ENCODE measurements around the gene SEMA5A.

- no peak for TF ChIP-seq GATA2 (IDR thresholded peaks at IDR 0.05; ENCODE audit: low read depth, low read length)
- no peak for TF ChIP-seq GATA3 (IDR thresholded peaks at IDR 0.05; ENCODE audit: low read depth, low read length)
These were observed 532.7 kb downstream of the SEMA5A start for GRCh38 chr5:9013147-9013546.

Measured in SH-SY5Y (cell line).